Glomerular endothelial cell (primary cell): ENCODE measurements around the gene ZFYVE28. TPM values are rescaled to one million over a fixed set of nuclear protein-coding genes. Genes with fewer than 3 reads are reported as not detected.

Source experiments
- DNase-seq: peaks from one replicate; pipeline ENCODE4 v3.0.0-alpha.2; 2011; ENCODE audit warnings: low read depth, low spot score; ENCODE audit errors: extremely low read depth
- total RNA-seq: library from RNA; depleted of rRNA; stranded (reverse); fragments of >200 nt; gene quantifications from 2 replicates; pipeline ENCODE4 v1.2.3, GENCODE V29; 2015

The ZFYVE28 gene
- total RNA-seq, 1 donor from 2014 or later, result 11.3 TPM

DNA sequence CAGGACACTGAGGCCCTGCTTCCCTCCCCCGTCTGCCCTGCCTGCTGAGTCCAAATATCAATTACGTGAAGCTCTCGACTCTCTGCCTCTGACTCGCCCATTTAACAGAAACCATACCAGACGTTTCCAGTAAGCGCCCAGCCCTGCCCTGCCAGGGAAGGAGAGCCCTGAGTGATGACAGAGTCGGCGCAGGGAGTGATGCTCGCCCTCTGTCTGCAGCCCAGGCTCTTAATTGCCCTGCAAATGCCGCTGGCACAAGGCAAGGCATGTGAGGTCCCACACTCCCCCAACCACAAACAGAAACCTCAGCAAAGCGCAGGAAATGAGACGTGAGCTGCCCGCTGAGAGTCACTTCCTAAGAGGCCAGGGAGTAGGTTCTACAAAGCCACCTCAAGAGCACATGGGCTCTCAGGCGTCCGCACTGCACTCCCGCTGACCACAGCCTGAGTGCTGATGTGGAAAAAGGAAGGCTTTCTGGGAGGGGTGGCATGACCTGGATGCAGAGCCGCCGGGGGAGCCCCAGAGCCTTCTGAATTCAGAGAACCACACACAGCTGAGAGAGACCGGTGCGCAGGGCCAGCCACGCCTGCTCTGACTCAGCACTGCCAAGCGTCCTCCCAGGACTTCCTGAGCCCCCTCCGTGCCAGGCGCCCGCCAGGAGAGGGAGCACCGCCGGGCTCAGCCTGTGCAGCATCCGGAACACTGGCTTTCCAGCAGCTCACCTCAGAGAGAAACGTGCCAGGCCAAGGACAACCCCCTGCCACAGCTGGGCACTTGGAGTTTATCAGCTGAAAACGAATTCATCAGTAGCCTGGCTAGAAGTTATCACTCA is 5.3 kb downstream of the ZFYVE28 start:
- DNase-seq, result peak; percentile 83

- DNase-seq, result no peak
Observed at GRCh38 chr4:2412534-2412884, 5.9 kb downstream of the ZFYVE28 start.

DNA sequence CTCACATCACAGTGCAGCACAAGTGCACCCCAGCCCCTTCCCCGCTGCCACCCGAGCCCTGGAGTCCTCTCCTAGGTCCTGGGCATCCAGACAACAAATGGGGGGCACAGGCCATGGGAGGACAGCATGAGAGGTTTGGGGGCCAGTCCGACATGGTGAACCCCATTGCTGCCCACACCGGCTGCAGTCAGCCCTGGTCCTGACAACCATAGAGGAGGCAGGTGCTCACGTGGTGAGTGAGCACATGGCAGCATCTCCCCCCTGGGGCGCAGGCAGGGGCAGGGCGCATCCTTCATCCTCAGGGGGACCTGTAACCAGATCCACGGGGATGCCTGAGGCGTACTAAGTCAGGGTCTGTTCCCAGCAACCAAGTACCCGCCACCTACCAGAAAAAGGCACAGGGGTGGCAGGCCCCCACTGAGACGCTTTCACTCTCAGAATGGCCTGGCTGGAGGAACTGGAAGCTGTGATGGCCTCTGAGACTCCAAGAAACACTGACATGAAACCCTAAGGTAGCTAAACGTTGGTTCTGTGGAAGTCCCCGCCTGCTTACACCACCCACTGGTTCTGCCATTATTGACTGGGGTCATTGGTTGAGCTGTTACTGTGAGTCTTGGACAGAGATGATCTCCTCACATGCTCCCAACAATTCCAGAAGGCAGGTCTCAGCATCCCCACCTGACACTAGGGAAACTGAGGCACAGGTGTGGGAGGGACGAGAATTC is 6.5 kb downstream of the ZFYVE28 start:
- DNase-seq, result no peak

DNA sequence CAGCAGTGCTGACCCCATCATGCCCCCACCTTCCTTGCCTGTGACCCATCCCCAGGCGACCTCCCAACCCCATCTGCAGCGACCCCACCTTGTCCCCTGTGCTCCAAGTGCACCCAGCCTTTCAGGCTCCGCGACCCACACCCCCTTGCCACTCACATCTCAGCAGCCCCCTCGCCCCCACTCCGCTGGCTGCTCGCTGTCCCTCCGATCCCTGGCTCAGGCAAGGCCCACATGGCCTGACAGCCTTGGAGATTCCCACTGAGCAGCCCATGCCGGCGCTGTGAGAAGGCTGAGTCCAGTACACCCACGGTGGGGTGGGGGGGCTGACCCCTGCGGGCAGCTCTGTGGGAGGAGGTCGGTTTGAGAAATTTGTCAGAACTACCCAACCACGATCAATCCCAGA is 9.1 kb downstream of the ZFYVE28 start:
- no peak for DNase-seq

GRCh38 chr4:2408976-2409375 is 9.5 kb downstream of the ZFYVE28 start:
- no peak for DNase-seq

DNA sequence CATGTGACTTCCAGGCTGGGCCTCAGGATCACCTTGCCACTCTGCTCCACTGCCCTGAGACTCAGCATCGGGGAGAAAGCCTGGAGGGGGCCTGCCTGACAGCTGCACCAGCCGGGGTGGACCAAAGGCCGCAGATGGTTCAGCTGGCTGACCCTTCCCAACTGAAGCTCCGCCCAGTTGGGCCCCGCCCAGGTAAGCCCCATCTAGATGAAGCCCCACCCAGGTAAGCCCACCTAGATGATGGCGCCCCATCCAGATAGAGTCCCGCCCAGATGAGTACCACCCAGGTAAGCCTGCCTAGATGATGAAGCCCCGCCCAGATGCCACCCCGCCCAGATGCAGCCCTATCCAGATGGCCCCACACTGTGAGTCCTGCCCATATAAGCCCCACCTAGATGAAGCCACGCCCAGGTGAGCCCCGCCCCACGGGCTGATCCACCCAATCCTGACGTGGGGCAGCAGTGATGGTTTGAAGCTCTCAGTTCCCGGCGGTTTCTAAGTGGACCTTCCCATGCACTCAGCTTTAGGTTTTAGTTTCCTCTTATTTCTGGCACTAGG is 10.0 kb downstream of the ZFYVE28 start:
- DNase-seq, result no peak

DNA sequence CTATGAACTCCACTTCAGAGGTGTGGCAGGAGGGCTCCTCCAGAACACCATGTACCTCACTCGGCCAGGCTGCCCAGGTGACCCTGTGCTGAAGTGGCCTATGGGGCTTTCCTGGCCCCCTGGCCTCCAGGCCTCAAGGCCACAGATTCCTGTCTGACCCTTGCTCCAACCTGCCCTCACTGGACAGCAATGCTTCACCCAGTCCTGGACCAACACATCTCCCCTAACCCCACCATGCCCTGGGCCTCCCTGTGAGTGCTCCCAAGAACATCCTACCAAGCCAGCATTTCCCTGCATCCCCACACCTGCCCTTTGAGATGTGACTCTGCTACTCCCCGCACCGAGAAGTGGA is 10.5 kb downstream of the ZFYVE28 start:
- no peak for DNase-seq

GRCh38 chr4:2406920-2407319 is 11.5 kb downstream of the ZFYVE28 start:
- DNase-seq, result no peak

GRCh38 chr4:2406406-2406805 is 12.0 kb downstream of the ZFYVE28 start:
- no peak for DNase-seq

DNA sequence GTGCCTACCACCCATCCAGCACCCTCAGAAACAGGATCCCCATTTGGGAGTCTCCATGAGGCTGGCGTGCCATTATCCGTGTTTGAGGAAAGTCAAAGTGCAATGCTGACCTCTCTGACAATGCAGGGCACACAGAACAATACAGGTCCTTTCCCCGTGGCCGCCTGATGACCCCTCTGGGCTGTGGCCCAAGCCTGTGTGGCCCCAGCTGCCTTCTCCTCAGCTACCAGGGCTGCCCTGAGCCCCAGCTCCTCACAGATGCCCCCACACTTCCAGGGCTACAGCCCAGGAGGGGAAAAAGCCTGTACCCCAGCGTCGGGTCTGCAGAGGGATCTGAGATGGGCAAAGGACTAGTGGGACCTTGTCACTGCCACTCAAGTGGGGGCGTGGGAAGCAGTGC is 15.5 kb downstream of the ZFYVE28 start:
- no peak for DNase-seq

DNA sequence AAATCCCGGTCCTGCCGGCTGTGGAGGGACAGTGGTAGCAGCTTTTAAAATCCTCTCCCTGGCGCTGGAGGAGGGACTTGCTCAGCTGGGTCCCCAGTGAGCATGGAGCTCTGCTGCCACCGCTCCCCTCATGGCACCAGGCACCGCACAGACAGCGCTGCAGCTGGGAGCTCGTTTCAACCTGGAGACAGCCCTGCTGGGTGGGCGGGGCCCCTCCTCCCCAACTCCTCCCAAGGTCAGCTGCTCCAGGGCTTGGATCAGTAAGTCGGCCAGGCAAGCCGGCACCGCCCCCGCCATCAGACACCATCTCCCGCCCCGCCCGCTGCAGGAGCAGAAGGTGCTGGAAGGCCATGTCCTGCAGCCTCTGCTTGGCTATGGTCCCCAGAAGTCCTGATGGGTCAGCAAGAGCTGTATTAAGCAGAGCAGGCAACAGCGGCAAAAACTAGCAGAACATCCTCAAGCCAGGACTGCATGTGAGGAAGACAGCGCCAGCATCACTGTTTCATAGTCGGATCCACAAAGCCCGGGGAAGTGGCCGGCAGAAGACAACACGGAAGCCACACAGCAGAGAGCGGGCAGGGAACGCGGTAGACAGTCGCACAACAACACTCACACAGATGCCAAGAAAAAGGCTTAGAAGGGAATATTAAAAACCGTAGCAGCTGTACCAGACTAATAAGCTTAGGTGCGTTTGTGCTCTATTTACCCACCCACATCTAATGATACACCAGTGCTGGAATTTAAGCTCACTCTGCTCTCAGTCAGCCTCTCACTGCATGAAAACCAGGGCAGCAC is 16.2 kb downstream of the ZFYVE28 start:
- no peak for DNase-seq

DNA sequence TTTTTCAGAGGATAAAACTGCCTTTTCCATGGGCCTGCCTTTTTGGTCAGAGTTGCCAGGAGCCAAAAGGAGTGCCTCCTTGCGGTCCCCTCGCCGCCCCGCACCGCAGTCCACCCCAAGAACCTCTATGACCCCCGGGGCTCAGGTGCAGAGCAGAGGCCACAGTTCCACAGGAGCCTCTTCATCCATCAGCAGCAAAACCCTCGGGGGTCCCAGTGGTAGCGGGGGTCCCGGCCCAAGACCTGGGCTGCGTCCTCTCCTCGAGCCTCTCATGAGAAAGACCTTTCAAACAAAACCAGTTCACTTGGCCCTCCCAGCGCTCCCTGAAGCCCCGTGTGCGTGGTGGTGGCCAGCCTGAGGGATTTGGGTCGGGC is 16.8 kb downstream of the ZFYVE28 start:
- no peak for DNase-seq

GRCh38 chr4:2400841-2401609 is 17.4 kb downstream of the ZFYVE28 start:
- DNase-seq, result no peak

DNA sequence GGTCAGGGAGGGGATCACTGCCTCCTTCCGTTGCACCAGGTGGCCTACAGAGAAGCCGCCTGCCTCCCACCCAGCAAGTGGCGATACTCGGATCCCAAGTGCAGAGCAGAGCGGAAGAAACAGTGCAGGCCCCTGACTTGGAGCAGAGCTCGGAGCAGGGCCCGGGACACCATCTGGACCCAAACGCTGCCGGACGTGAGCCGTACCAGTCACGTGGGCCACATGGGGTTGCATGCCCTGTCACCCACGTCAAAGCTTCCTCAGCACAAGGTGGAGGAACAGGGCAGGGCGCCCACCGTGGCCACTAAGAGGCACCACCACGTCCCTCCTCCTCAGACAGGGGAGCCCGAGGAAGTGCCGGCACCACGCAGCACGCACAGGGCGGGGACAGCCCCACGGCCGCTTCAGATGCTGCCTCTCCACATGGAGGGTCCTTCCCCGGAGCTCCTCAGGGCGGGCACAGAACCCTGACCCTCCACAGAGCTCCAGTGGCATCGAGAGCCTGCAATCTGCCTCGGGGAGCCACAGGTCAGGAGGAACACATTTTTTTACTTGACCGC is 18.7 kb downstream of the ZFYVE28 start:
- DNase-seq, result no peak

DNA sequence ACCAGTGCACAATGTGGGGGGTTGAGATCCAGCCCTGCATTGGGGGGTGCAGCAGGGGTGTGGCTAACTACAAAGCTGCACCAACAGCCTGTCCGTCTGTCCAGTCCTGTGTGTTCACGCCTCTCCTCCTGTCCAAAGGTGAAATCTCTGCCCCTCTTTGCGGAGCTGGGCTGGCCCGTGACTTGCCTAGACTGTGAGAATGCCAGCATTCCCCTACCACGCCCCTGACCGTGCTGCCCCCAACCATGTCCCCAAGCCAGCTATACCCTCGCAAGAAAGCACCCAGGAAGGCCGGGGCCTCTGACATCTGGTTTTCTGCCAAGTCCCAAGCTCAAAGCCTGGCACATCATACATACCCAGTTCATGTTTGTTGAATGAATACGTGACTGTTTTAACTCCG is 19.2 kb downstream of the ZFYVE28 start:
- no peak for DNase-seq

- DNase-seq, result no peak
Observed at GRCh38 chr4:2397596-2398379, 20.7 kb downstream of the ZFYVE28 start.

DNA sequence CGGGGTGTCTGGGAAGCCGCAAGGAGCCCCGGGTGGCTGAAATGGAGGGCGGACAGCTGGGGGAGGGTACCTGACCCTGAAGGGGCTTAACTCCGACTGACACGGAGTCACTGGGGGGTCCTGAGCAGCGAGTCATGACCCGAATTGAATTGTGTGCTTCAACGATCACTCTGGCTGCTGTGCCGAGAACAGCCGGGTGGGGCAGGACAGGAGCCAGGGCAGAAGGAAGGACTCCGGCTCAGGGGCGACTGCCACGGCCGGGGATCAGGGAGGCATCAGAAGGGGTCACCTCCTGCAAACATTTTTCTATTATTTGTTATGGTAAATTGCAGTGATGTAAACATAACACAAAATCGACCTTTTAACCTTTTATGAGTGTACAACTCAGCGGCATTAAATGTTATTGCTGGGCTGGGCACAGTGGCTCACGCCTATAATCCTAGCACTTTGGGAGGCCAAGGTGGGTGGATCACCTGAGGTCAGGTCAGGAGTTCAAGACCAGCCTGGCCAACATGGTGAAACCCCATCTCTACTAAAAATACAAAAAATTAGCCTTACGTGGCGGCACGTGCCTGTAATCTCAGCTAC is 21.6 kb downstream of the ZFYVE28 start:
- no peak for DNase-seq

DNA sequence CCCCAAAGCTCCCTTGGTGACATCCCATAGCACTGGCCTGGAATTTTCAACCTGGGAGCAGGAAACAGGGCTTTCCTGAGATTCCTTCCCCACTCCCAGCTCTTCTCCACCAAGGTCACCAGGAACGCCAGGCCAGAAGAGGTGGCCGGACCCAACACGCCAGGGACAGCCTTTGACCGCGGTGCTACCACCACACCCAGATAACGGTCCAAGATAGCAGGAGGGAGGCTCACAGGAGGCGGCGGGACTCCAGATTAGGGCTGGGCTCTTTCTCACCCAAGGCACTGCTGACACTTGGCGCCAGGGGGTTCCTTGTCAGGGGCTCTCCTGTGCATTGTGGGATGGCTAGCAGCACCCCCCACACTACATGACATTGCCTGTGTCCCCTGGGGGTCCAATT is 22.9 kb downstream of the ZFYVE28 start:
- no peak for DNase-seq

DNA sequence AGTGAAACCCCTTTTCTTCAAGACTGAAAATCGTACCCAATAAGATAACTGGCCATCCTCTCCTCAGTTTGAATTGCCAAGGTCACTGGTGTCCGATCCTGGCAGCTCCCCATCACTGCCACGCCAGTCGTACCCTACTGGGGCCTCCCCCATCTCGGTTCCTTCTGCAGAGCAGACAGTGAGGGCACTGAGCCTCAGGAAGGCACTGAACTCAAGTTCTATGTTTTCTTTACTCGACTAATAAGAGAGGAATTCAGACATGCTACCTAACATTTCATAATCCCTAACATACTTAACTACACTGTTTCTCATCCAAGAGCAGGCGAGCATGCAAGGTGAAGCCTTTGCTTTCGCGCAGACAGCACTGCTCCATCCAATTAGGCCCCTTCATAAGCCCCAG is 23.4 kb downstream of the ZFYVE28 start:
- DNase-seq, result no peak
